WTC11 (cell line): ENCODE data around the gene GATM. TPM values are rescaled to one million over a fixed set of nuclear protein-coding genes. Genes with fewer than 3 reads are reported as not detected.

ENCODE experiments used
- ATAC-seq: fragments of 200-7000 bp; cut with Tn5 transposase; 2 replicates; pipeline ENCODE4 v1.10.0; 2021; ENCODE audit warnings: mild to moderate bottlenecking, moderate library complexity
- CTCF ChIA-PET: fragments of 300-600 bp; sonication (Branson Sonifier 250); formaldehyde crosslinking; loops from one replicate; lab custom pipeline; 2021; ENCODE audit warnings: antibody characterized with exemption; lab: Charles Lee
- POLR2A ChIA-PET: fragments of 350-600 bp; sonication (Branson Sonifier 250); formaldehyde crosslinking; loops from one replicate; lab custom pipeline; 2021; ENCODE audit warnings: antibody characterized with exemption; lab: Charles Lee
- DNase-seq: peaks from one replicate; pipeline ENCODE4 v3.0.0; 2021; ENCODE audit warnings: low spot score
- H3K27ac Mint-ChIP-seq: 2 replicates; pipeline ENCODE4 v1.8.0; 2021; ENCODE audit warnings: mixed read lengths
- H3K27me3 Mint-ChIP-seq: 2 replicates; pipeline ENCODE4 v1.8.0; 2021; ENCODE audit warnings: low read depth, mild to moderate bottlenecking, moderate library complexity, mixed read lengths
- H3K36me3 Mint-ChIP-seq: 2 replicates; pipeline ENCODE4 v1.8.0; 2021; ENCODE audit warnings: mixed read lengths
- H3K4me1 Mint-ChIP-seq: 2 replicates; pipeline ENCODE4 v1.8.0; 2022; ENCODE audit warnings: mixed read lengths
- H3K4me3 Mint-ChIP-seq: 2 replicates; pipeline ENCODE4 v1.8.0; 2021; ENCODE audit warnings: mild to moderate bottlenecking, moderate library complexity, mixed read lengths
- H3K9me3 Mint-ChIP-seq: 2 replicates; pipeline ENCODE4 v1.8.0; 2021; ENCODE audit warnings: mixed read lengths
- AFF4 ChIP-seq: sonication (generic); formaldehyde crosslinking; IDR thresholded peaks from 2 replicates; pipeline ENCODE4 v1.8.1; 2023; ENCODE audit warnings: mild to moderate bottlenecking, missing genetic modification reagents, borderline replicate concordance
- ATF1 ChIP-seq: sonication (generic); formaldehyde crosslinking; IDR thresholded peaks from 2 replicates; pipeline ENCODE4 v1.8.1; 2023; ENCODE audit warnings: mild to moderate bottlenecking, moderate library complexity, missing genetic modification reagents
- ATF3 ChIP-seq: sonication (generic); formaldehyde crosslinking; conservative IDR thresholded peaks from 2 replicates; pipeline ENCODE4 v1.8.1; 2022; ENCODE audit warnings: mild to moderate bottlenecking, missing genetic modification reagents
- E2F1 ChIP-seq: sonication (generic); formaldehyde crosslinking; IDR thresholded peaks from 2 replicates; pipeline ENCODE4 v1.8.0; 2022; ENCODE audit warnings: mild to moderate bottlenecking, missing genetic modification reagents
- GABPB1 ChIP-seq: sonication (generic); formaldehyde crosslinking; IDR thresholded peaks from 2 replicates; pipeline ENCODE4 v1.8.1; 2023; ENCODE audit warnings: mild to moderate bottlenecking, missing genetic modification reagents
- GTF2I ChIP-seq: fragments of 250-450 bp; sonication (Bioruptor Pico); conservative IDR thresholded peaks from 2 replicates; pipeline ENCODE4 v1.4.0; 2021; ENCODE audit warnings: mild to moderate bottlenecking
- NFE2L1 ChIP-seq: sonication (generic); formaldehyde crosslinking; IDR thresholded peaks from 2 replicates; pipeline ENCODE4 v1.8.1; 2023; ENCODE audit warnings: missing genetic modification reagents
- total RNA-seq: library from RNA; stranded (reverse); gene quantifications from 3 replicates; pipeline ENCODE4 v1.2.3, GENCODE V29; 2021
- TF ChIP-seq, protein P1 (sequence below): sonication (generic); formaldehyde crosslinking; IDR thresholded peaks from 2 replicates; pipeline ENCODE4 v1.8.1; 2022; ENCODE audit warnings: mild to moderate bottlenecking, moderate library complexity, missing genetic modification reagents
- TF ChIP-seq, protein P2 (sequence below): sonication (generic); formaldehyde crosslinking; IDR thresholded peaks from 2 replicates; pipeline ENCODE4 v1.8.1; 2023; ENCODE audit warnings: mild to moderate bottlenecking, missing genetic modification reagents
- TF ChIP-seq, protein P3 (sequence below): sonication (generic); formaldehyde crosslinking; IDR thresholded peaks from 2 replicates; pipeline ENCODE4 v1.8.0; 2022; ENCODE audit warnings: missing genetic modification reagents

Gene GATM
- total RNA-seq, 1 experiment from 2014 or later = 10.1 TPM

- TF ChIP-seq E2F1 (CRISPR knock-in tag) (no peak), ATF3 (CRISPR knock-in tag) (no peak), ATF1 (CRISPR knock-in tag) (no peak)
Measured at GRCh38 chr15:45391746-45392583, 13.6 kb upstream of the GATM start (continued).

GRCh38 chr15:45389351-45389750 is 11.0 kb upstream of the GATM start:
- Mint-ChIP-seq H3K4me3 (no peak overlapping the region), H3K27me3 (peaks cover 71% of the 10 kb centered on the region), H3K4me1 (no peaks in the 10 kb centered on the region), H3K36me3 (no peaks in the 10 kb centered on the region), H3K9me3 (no peaks in the 10 kb centered on the region), H3K27ac (no peak overlapping the region)
- DNase-seq (no peak), ATAC-seq (no peak)
- POLR2A ChIA-PET = interaction anchor here (0.6 kb wide), 1 partner anchor 214 kb away, joined by 3 read pairs; no protein-coding TSS in a partner anchor
- CTCF ChIA-PET = interaction anchor here (1.4 to 1.7 kb wide), 2 partner anchors 13 to 271 kb away, joined by 3 to 5 read pairs; no protein-coding TSS in a partner anchor
- TF ChIP-seq, protein P1, sequence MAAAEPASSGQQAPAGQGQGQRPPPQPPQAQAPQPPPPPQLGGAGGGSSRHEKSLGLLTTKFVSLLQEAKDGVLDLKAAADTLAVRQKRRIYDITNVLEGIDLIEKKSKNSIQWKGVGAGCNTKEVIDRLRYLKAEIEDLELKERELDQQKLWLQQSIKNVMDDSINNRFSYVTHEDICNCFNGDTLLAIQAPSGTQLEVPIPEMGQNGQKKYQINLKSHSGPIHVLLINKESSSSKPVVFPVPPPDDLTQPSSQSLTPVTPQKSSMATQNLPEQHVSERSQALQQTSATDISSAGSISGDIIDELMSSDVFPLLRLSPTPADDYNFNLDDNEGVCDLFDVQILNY = no peak
- TF ChIP-seq, protein P2, sequence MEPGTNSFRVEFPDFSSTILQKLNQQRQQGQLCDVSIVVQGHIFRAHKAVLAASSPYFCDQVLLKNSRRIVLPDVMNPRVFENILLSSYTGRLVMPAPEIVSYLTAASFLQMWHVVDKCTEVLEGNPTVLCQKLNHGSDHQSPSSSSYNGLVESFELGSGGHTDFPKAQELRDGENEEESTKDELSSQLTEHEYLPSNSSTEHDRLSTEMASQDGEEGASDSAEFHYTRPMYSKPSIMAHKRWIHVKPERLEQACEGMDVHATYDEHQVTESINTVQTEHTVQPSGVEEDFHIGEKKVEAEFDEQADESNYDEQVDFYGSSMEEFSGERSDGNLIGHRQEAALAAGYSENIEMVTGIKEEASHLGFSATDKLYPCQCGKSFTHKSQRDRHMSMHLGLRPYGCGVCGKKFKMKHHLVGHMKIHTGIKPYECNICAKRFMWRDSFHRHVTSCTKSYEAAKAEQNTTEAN = no peak
- TF ChIP-seq GTF2I (CRISPR knock-in tag) (no peak), NFE2L1 (CRISPR knock-in tag) (no peak), AFF4 (no peak)

- Mint-ChIP-seq H3K27ac (no peak overlapping the region), H3K27me3 (peaks cover 72% of the 10 kb centered on the region), H3K9me3 (no peaks in the 10 kb centered on the region), H3K4me3 (no peak overlapping the region), H3K4me1 (no peaks in the 10 kb centered on the region), H3K36me3 (no peaks in the 10 kb centered on the region)
- TF ChIP-seq GABPB1 (CRISPR knock-in tag) (peak; percentile 58; the same call in 1 of the 2 replicates), ATF1 (CRISPR knock-in tag) (no peak)
- TF ChIP-seq, protein P3, sequence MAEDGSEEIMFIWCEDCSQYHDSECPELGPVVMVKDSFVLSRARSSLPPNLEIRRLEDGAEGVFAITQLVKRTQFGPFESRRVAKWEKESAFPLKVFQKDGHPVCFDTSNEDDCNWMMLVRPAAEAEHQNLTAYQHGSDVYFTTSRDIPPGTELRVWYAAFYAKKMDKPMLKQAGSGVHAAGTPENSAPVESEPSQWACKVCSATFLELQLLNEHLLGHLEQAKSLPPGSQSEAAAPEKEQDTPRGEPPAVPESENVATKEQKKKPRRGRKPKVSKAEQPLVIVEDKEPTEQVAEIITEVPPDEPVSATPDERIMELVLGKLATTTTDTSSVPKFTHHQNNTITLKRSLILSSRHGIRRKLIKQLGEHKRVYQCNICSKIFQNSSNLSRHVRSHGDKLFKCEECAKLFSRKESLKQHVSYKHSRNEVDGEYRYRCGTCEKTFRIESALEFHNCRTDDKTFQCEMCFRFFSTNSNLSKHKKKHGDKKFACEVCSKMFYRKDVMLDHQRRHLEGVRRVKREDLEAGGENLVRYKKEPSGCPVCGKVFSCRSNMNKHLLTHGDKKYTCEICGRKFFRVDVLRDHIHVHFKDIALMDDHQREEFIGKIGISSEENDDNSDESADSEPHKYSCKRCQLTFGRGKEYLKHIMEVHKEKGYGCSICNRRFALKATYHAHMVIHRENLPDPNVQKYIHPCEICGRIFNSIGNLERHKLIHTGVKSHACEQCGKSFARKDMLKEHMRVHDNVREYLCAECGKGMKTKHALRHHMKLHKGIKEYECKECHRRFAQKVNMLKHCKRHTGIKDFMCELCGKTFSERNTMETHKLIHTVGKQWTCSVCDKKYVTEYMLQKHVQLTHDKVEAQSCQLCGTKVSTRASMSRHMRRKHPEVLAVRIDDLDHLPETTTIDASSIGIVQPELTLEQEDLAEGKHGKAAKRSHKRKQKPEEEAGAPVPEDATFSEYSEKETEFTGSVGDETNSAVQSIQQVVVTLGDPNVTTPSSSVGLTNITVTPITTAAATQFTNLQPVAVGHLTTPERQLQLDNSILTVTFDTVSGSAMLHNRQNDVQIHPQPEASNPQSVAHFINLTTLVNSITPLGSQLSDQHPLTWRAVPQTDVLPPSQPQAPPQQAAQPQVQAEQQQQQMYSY = no peak
- DNase-seq (no peak), ATAC-seq (no peak)
- ChIA-PET POLR2A (no interaction called here), CTCF (interaction anchor here (1.0 kb wide), 1 partner anchor 224 kb away, joined by 4 read pairs; no protein-coding TSS in a partner anchor)
Measured at GRCh38 chr15:45387380-45388007, 9.2 kb upstream of the GATM start.
